Ascending aorta (tissue), 2 donors: ENCODE results near the gene KRT26. TPM values are rescaled to one million over a fixed set of nuclear protein-coding genes. Genes with fewer than 3 reads are reported as not detected.

ENCODE experiments used
- DNase-seq, 2 donors: peaks; one replicate each; pipeline ENCODE4 v3.0.0-alpha.2; 2019; ENCODE audit warnings: low spot score in 2 of 2
- H3K27ac ChIP-seq, 2 donors: fragments of 200-600 bp; sonication (generic); one replicate each; pipeline ENCODE4 v1.5.1; 2016 to 2017; ENCODE audit warnings: mild to moderate bottlenecking in 1 of 2
- H3K27me3 ChIP-seq: fragments of 200-600 bp; sonication (generic); one replicate; pipeline ENCODE4 v1.5.1; 2017
- H3K36me3 ChIP-seq, 2 donors: fragments of 200-600 bp; sonication (generic); one replicate each; pipeline ENCODE4 v1.5.1; 2016
- H3K4me1 ChIP-seq, 2 donors: fragments of 200-600 bp; sonication (generic); one replicate each; pipeline ENCODE4 v1.5.1; 2016 to 2017; ENCODE audit warnings: mild to moderate bottlenecking in 1 of 2
- H3K4me3 ChIP-seq, 2 donors: fragments of 200-600 bp; sonication (generic); one replicate each; pipeline ENCODE4 v1.5.1; 2016 to 2017; ENCODE audit warnings: mild to moderate bottlenecking in 1 of 2
- H3K9me3 ChIP-seq, 2 donors: fragments of 200-600 bp; sonication (generic); one replicate each; pipeline ENCODE4 v1.5.1; 2016
- CTCF ChIP-seq, 3 experiments: fragments of 200-600 bp in 2 of 3; fragments of 450-650 bp in 1 of 3; sonication (generic) in 2 of 3; IDR thresholded peaks; one replicate each; pipeline ENCODE4 v1.5.1; 2016 to 2019; ENCODE audit warnings: antibody characterized with exemption in 3 of 3, mild to moderate bottlenecking in 1 of 3, moderate library complexity in 1 of 3
- intact Hi-C: fragments of 100-400 bp; cut with DNase I; formaldehyde crosslinking; loops from one replicate; pipeline ENCODE4 v1.15.1; 2023
- total RNA-seq: library from RNA; depleted of rRNA; stranded (reverse); fragments of >200 nt; gene quantifications from one replicate; pipeline ENCODE4 v1.1.0, GENCODE V29; 2016

Gene KRT26
- total RNA-seq, 1 donor from 2014 or later: not detected

- no peak for DNase-seq
- no peaks in the 10 kb centered on the region for H3K36me3 ChIP-seq
- no peaks in the 10 kb centered on the region for H3K4me1 ChIP-seq
- TF ChIP-seq CTCF (IDR thresholded peaks at IDR 0.05): no peak
- intact Hi-C loops: no loop called here
- no peak overlapping the region for H3K27ac ChIP-seq
- no peaks in the 10 kb centered on the region for H3K27me3 ChIP-seq
- no peak overlapping the region for H3K4me3 ChIP-seq
- no peaks in the 10 kb centered on the region for H3K9me3 ChIP-seq
These were observed 38.0 kb downstream of the KRT26 start for GRCh38 chr17:40734018-40734417.

GRCh38 chr17:40730970-40731369 is 41.0 kb downstream of the KRT26 start:
- no peaks in the 10 kb centered on the region for H3K4me1 ChIP-seq
- no peaks in the 10 kb centered on the region for H3K27me3 ChIP-seq
- no peak overlapping the region for H3K27ac ChIP-seq
- no peak overlapping the region for H3K4me3 ChIP-seq
- intact Hi-C loops: no loop called here
- H3K36me3 ChIP-seq: no peaks in the 10 kb centered on the region
- DNase-seq: no peak
- TF ChIP-seq CTCF (IDR thresholded peaks at IDR 0.05): no peak
- no peaks in the 10 kb centered on the region for H3K9me3 ChIP-seq

- H3K4me3 ChIP-seq: no peak overlapping the region
- H3K27me3 ChIP-seq: no peaks in the 10 kb centered on the region
- no peak for TF ChIP-seq CTCF (IDR thresholded peaks at IDR 0.05)
- DNase-seq: no peak
- H3K36me3 ChIP-seq: no peaks in the 10 kb centered on the region
- H3K4me1 ChIP-seq: no peaks in the 10 kb centered on the region
- intact Hi-C loops: no loop called here
- H3K27ac ChIP-seq: no peak overlapping the region
- no peaks in the 10 kb centered on the region for H3K9me3 ChIP-seq
These were observed 44.4 kb downstream of the KRT26 start for GRCh38 chr17:40727447-40728231.

GRCh38 chr17:40726919-40727318 is 45.1 kb downstream of the KRT26 start:
- Histone ChIP-seq H3K36me3 (no peaks in the 10 kb centered on the region), H3K27ac (no peak overlapping the region), H3K4me3 (no peak overlapping the region), H3K27me3 (no peaks in the 10 kb centered on the region), H3K4me1 (no peaks in the 10 kb centered on the region), H3K9me3 (no peaks in the 10 kb centered on the region)
- TF ChIP-seq CTCF (IDR thresholded peaks at IDR 0.05): no peak
- DNase-seq: no peak
- intact Hi-C loops: no loop called here

GRCh38 chr17:40724656-40725055 is 47.3 kb downstream of the KRT26 start:
- H3K4me3 ChIP-seq: no peak overlapping the region
- intact Hi-C loops: no loop called here
- H3K9me3 ChIP-seq: no peaks in the 10 kb centered on the region
- no peak for DNase-seq
- no peak overlapping the region for H3K27ac ChIP-seq
- H3K4me1 ChIP-seq: no peaks in the 10 kb centered on the region
- no peaks in the 10 kb centered on the region for H3K36me3 ChIP-seq
- TF ChIP-seq CTCF (IDR thresholded peaks at IDR 0.05): no peak
- H3K27me3 ChIP-seq: no peaks in the 10 kb centered on the region
